ENCODE data around the gene PANX3. TPM values are rescaled to one million over a fixed set of nuclear protein-coding genes. Genes with fewer than 3 reads are reported as not detected.

The PANX3 gene
- total RNA-seq, 1 donor from 2014 or later, result not detected

DNA sequence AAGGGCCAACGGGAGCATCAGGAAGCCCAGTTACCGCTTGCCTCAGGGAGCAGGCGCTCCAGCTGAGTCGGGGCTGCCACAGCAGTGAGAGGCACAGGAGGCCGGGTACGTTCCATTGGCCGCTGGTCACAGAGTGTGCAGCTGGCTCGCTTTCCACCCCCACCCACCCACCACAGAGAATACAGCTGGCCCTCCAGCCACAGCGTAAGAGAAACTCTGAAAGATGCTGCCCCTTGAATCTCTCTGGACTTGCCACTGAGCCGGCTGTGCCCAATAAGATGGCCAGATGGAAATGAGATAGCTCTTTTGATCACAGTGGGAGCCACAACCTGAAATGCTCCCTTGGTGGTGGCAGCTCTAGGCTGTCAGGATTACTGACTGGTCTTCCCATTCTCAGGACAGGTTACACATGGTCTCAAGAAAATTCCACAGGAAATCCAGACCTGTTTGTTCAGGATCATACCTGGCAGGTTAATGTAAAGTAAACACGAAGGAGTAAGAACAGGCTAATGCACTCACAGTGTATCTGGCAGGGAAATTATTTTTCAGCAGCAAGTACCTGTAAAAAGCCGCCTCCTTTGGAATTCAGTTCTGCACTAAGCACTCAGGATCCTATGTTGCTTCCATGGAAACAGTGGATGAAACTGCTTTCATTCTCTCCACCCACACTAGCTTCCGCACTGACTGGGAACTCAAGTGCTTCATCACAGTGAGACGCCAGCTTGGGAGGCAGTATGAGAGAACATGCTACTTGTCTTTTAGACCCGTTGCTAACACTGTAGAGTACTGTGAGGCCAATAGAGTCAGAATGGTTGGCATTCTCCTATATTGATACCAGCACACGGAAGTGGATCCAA lies 45.8 kb downstream of the PANX3 start:
- intact Hi-C loops (cut with micrococcal nuclease), result no loop called here

DNA sequence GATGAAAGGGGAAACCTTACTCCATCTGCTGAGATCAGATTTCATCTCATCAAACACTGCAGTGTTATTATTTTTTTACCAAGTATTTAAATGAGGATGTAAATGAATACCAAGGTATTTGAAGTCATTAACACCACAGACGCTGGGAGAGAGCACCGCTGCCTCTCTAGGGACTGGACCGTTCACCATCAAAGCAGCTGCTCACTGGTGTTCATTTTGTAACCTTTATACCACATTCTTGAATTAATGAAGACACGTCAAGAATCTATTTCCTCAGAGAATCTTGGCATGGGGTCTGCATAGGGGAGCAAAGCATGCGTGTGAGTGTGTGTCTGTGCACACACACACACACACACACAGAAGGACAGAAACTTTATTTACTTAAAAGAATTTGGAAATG lies 46.7 kb downstream of the PANX3 start:
- intact Hi-C loops (cut with micrococcal nuclease), result no loop called here

DNA sequence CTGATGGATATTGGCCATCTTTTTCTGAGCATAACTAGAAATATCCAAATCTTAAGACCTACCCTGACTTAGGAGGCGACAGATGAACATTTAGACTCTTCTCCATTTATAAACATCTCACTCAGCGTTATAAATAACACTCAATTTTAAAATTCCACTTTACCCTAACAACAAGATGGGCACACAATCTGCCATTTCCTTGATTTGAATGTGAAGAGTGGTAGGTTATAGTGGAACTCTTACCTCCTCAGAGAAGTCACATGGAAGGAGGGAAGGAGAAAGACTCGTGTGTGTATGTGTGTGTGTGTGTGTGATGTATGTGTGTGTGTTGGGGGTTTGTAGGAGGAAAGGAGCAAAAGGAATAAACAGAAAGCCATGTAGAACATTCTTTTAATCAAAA lies 47.3 kb downstream of the PANX3 start:
- intact Hi-C loops (cut with micrococcal nuclease), result no loop called here

DNA sequence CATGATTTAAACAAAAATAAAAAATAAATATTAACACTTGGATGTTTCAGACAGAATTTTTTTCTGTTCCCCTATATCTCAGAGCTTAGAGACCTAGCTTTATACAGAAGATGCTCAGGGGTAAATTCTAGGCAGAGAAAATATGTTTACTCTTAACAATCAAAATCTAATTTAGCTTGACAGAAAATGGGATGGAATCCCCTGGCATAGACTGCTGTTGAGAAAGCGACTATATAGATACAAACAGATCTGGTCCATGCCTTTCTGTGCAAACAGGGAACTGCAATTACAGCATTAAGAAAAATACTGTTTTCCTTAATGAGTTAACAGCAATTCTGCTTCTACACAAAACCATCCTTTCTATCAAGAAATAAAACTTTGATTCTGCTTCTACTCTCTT lies 47.8 kb downstream of the PANX3 start:
- intact Hi-C loops (cut with micrococcal nuclease), result no loop called here

DNA sequence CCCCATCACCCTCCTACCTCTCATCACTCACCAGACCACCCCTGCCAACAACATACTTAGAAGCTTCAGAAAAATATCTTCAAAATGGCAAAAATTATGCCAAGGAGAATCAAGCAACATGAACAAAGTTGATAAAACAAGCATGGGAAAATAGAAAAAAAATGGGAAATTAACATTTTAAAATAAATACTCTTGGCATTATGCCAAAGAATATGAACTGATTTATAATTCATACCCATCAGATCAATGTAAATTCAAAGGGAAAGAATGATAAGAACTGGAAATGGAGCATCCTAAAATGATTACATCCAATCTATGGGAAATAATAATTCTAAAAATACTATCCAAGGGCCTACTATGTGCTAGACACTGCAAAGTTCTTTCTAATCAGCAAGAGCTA lies 50.3 kb downstream of the PANX3 start:
- intact Hi-C loops (cut with micrococcal nuclease), result no loop called here

DNA sequence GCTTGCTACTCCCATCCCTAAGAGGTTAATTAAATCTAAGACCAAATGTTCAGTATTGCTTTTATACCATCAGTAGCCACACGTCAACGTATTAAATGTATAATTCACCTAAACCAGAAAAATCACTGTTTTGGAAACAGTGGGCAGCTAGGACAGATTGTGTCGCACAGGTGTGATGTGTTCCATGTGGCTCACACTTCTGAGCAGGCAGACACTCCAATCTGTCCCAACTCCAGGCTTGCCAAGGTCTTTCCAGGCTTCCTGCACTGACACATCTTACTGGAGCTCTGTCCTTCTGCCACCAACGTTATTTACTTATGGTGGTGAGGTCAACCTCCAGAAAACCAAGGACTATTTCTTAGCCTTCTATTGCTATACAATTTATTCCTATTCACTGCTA lies 50.9 kb downstream of the PANX3 start:
- intact Hi-C loops (cut with micrococcal nuclease), result no loop called here

DNA sequence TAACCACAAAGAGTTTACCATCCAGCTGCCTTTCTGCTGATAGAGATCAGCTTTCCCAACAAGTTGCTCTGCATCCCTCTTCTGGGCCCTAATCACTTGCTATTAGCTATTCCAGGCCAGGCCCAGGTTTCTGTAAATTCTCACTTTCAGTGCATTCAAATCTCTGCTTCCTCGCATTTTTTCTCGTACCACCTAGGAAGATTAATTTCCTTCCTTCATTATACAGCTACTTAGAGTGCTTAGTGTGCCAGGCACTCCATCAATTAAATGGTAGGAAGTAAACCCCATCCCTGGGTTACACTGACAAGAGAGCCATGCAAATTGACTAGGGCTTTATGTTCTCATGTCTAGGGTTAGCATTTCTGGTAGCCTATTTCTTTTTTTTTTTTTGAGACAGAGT lies 52.6 kb downstream of the PANX3 start:
- intact Hi-C loops (cut with micrococcal nuclease), result no loop called here

DNA sequence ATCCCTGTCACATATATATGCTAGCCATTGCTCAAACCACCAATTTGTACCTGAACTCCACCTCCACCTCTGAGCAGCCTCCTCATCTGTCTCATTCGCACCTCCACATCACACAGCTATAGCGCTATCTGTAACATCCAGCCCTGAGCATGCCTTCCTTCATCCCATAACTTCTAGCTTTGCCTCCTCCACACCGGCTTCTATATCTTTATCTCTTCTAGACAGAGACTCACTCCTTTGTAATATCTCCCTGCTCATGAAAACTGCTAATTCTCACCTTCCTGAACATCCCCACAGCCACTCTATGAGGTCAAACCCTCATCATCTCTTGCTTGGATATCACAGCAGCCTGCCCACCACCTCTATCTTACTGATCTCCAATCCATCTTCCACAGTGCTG lies 56.4 kb downstream of the PANX3 start:
- intact Hi-C loops (cut with micrococcal nuclease), result no loop called here

DNA sequence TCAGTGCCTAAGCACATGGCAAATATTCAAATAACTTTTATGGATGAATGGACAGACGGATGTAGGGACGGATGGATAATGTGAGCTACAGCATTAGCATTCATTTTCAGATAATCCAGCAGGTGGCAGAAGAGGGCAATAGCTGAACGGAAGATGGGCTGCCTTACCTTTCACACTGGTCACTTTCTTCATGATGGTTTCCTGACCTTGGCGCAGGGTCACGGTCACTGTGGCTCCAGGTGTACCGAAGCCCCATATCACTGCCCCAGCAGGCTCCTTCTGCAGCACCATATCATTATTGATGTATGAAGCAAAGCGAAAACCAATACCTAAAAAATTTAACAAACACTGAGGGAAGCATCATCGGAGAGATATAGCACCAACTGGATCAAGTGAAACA lies 58.0 kb downstream of the PANX3 start:
- intact Hi-C loops (cut with micrococcal nuclease), result loop anchor here (1.0 to 2.0 kb wide), 9 partner anchors 24 to 207 kb away; no protein-coding TSS in a partner anchor

Other genes starting within 250 kb of the PANX3 start
- gene OR8B2, start 226.9 kb upstream of the PANX3 start, total RNA-seq, result not detected in 2 replicates
- not detected in 2 replicates for gene OR8B3, start 212.4 kb upstream of the PANX3 start, total RNA-seq
- gene OR8B4, start 186.6 kb upstream of the PANX3 start, total RNA-seq, result not detected in 2 replicates
- gene OR8B8, start 165.7 kb upstream of the PANX3 start, total RNA-seq, result not detected in 2 replicates
- gene OR8B12, start 67.8 kb upstream of the PANX3 start, total RNA-seq, result not detected in 2 replicates
- gene OR8A1, start 41.4 kb upstream of the PANX3 start, total RNA-seq, result not detected in 2 replicates
- gene TBRG1, start 11.4 kb downstream of the PANX3 start, total RNA-seq, result 36.3 and 37.3 TPM in 2 replicates
- 5.9 and 6.2 TPM in 2 replicates for gene SIAE, start 62.3 kb downstream of the PANX3 start, total RNA-seq
- gene SPA17, start 62.5 kb downstream of the PANX3 start, total RNA-seq, result 1.8 and 3.4 TPM in 2 replicates
- 2.4 and 3.1 TPM in 2 replicates for gene NRGN, start 128.5 kb downstream of the PANX3 start, total RNA-seq
- gene VSIG2, start 140.8 kb downstream of the PANX3 start, total RNA-seq, result not detected in 2 replicates
- gene ESAM, start 150.9 kb downstream of the PANX3 start, total RNA-seq, result 0.41 and 0.47 TPM in 2 replicates
- gene MSANTD2, start 189.0 kb downstream of the PANX3 start, total RNA-seq, result 9.0 and 12.7 TPM in 2 replicates

Data from T-helper 1 cell treated with Interleukin-12 subunit alpha and Interleukin-12 subunit beta and Interleukin-4 antibody, amounts not matched to agents 30 ng/mL and 1 ng/mL, for 36 hours (primary cell).